ENCODE data around the gene CPEB3. TPM values are rescaled to one million over a fixed set of nuclear protein-coding genes. Genes with fewer than 3 reads are reported as not detected.
A peak's percentile ranks its signal among the peaks of the same experiment; 100 is the strongest.
"Not testable (repeated sequence)": the region's sequence is repeated elsewhere in the genome, so short reads cannot be mapped to it uniquely, and the experiment has no call there.

CPEB3 gene
- total RNA-seq, 2 donors from 2014 or later, result 6.9 to 11.4 TPM

GRCh38 chr10:92052088-92052487, 238.8 kb downstream of the CPEB3 start:
- H3K4me1 ChIP-seq, result no peaks in the 10 kb centered on the region
- H3K27me3 ChIP-seq, result no peaks in the 10 kb centered on the region
- TF ChIP-seq CTCF (IDR thresholded peaks at IDR 0.05), result no peak
- no peak for DNase-seq (ENCODE audit: low spot score)
- no peaks in the 10 kb centered on the region for H3K9me3 ChIP-seq
- H3K27ac ChIP-seq, result peak overlapping the region in 1 of 2 donors; percentile 20
- H3K36me3 ChIP-seq, result no peaks in the 10 kb centered on the region
- no peak overlapping the region for H3K4me3 ChIP-seq

GRCh38 chr10:92047215-92047614, 243.7 kb downstream of the CPEB3 start:
- Histone ChIP-seq H3K4me3 (no peak overlapping the region), H3K9me3 (no peaks in the 10 kb centered on the region), H3K4me1 (no peaks in the 10 kb centered on the region), H3K27ac (no peak overlapping the region), H3K27me3 (no peaks in the 10 kb centered on the region), H3K36me3 (no peaks in the 10 kb centered on the region)
- no peak for TF ChIP-seq CTCF (IDR thresholded peaks at IDR 0.05)
- no peak for DNase-seq (ENCODE audit: low spot score)

GRCh38 chr10:92045641-92046106, 245.2 kb downstream of the CPEB3 start:
- no peaks in the 10 kb centered on the region for H3K36me3 ChIP-seq
- no peak for TF ChIP-seq CTCF (IDR thresholded peaks at IDR 0.05)
- no peaks in the 10 kb centered on the region for H3K4me1 ChIP-seq
- H3K9me3 ChIP-seq, result no peaks in the 10 kb centered on the region
- H3K27me3 ChIP-seq, result no peaks in the 10 kb centered on the region
- no peak for DNase-seq (ENCODE audit: low spot score)
- no peak overlapping the region for H3K27ac ChIP-seq
- H3K4me3 ChIP-seq, result no peak overlapping the region

- Histone ChIP-seq H3K4me1 (no peaks in the 10 kb centered on the region), H3K4me3 (no peak overlapping the region), H3K9me3 (no peaks in the 10 kb centered on the region), H3K27ac (no peak overlapping the region), H3K27me3 (no peaks in the 10 kb centered on the region), H3K36me3 (no peaks in the 10 kb centered on the region)
- no peak for TF ChIP-seq CTCF (IDR thresholded peaks at IDR 0.05)
- no peak for DNase-seq (ENCODE audit: low spot score)
Observed at GRCh38 chr10:92042541-92042940, 248.3 kb downstream of the CPEB3 start.

- H3K4me3 ChIP-seq, result no peak overlapping the region
- no peak for TF ChIP-seq CTCF (IDR thresholded peaks at IDR 0.05)
- no peak overlapping the region for H3K27ac ChIP-seq
- no peak for DNase-seq (ENCODE audit: low spot score)
- no peaks in the 10 kb centered on the region for H3K36me3 ChIP-seq
- no peaks in the 10 kb centered on the region for H3K4me1 ChIP-seq
- no peaks in the 10 kb centered on the region for H3K27me3 ChIP-seq
- H3K9me3 ChIP-seq, result no peaks in the 10 kb centered on the region
Observed at GRCh38 chr10:92038949-92039348, 251.9 kb downstream of the CPEB3 start.

GRCh38 chr10:92033070-92033469, 257.8 kb downstream of the CPEB3 start:
- H3K4me3 ChIP-seq; H3K27ac ChIP-seq; DNase-seq (ENCODE audit: low spot score); H3K4me1 ChIP-seq; H3K9me3 ChIP-seq; H3K27me3 ChIP-seq: not testable (repeated sequence)
- H3K36me3 ChIP-seq, result peaks cover 27% of the 10 kb centered on the region
